ENCODE measurements around the gene CAPN5. TPM values are rescaled to one million over a fixed set of nuclear protein-coding genes. Genes with fewer than 3 reads are reported as not detected.

CAPN5 gene
- total and polyA plus RNA-seq, 2 of the 13 experiments (the other 11 are each of a cell fraction or from before 2014, with no cell fraction given) = 0.27 to 1.2 TPM

GRCh38 chr11:77144857-77145428 is 78.2 kb downstream of the CAPN5 start (continued):
- TF ChIP-seq, protein P1, sequence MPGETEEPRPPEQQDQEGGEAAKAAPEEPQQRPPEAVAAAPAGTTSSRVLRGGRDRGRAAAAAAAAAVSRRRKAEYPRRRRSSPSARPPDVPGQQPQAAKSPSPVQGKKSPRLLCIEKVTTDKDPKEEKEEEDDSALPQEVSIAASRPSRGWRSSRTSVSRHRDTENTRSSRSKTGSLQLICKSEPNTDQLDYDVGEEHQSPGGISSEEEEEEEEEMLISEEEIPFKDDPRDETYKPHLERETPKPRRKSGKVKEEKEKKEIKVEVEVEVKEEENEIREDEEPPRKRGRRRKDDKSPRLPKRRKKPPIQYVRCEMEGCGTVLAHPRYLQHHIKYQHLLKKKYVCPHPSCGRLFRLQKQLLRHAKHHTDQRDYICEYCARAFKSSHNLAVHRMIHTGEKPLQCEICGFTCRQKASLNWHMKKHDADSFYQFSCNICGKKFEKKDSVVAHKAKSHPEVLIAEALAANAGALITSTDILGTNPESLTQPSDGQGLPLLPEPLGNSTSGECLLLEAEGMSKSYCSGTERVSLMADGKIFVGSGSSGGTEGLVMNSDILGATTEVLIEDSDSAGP (CRISPR knock-in tag; IDR thresholded peaks at IDR 0.05; ENCODE audit: borderline replicate concordance) = peak; percentile 37; the same call in 1 of the 2 replicates
- TF ChIP-seq ZNF670 (CRISPR knock-in tag; IDR thresholded peaks at IDR 0.05; ENCODE audit: borderline replicate concordance) (no peak), YEATS4 (CRISPR knock-in tag; IDR thresholded peaks at IDR 0.05; ENCODE audit: borderline replicate concordance) (0 out of 2 replicates have a peak, but pooled peaks have one; percentile 39), GMEB1 (CRISPR knock-in tag; IDR thresholded peaks at IDR 0.05; ENCODE audit: borderline replicate concordance) (no peak), ZBTB40 (IDR thresholded peaks at IDR 0.05) (no peak), ZBTB40 (CRISPR knock-in tag; IDR thresholded peaks at IDR 0.05) (no peak), MIER3 (CRISPR knock-in tag; IDR thresholded peaks at IDR 0.05; ENCODE audit: borderline replicate concordance) (peak; percentile 74; the same call in 1 of the 2 replicates), ZNF629 (CRISPR knock-in tag; conservative IDR thresholded peaks at IDR 0.05) (peak; percentile 75), ZNF724P (CRISPR knock-in tag; IDR thresholded peaks at IDR 0.05; ENCODE audit: borderline replicate concordance) (peak; percentile 62; the same call in 1 of the 2 replicates), HMGXB4 (CRISPR knock-in tag; IDR thresholded peaks at IDR 0.05; ENCODE audit: borderline replicate concordance in 1 of 2, low read depth in 1 of 2) (0 out of 4 replicates have a peak, but pooled peaks have one; percentile 18 to 36), HCFC1 (IDR thresholded peaks at IDR 0.05; ENCODE audit: low read depth, low read length) (no peak)
- TF ChIP-seq, protein P2, sequence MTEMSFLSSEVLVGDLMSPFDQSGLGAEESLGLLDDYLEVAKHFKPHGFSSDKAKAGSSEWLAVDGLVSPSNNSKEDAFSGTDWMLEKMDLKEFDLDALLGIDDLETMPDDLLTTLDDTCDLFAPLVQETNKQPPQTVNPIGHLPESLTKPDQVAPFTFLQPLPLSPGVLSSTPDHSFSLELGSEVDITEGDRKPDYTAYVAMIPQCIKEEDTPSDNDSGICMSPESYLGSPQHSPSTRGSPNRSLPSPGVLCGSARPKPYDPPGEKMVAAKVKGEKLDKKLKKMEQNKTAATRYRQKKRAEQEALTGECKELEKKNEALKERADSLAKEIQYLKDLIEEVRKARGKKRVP (CRISPR knock-in tag; IDR thresholded peaks at IDR 0.05) = no peak

Measured in HepG2 (cell line).